ENCODE measurements around the gene FAH.
A peak's percentile ranks its signal among the peaks of the same experiment; 100 is the strongest.

The FAH gene

DNA sequence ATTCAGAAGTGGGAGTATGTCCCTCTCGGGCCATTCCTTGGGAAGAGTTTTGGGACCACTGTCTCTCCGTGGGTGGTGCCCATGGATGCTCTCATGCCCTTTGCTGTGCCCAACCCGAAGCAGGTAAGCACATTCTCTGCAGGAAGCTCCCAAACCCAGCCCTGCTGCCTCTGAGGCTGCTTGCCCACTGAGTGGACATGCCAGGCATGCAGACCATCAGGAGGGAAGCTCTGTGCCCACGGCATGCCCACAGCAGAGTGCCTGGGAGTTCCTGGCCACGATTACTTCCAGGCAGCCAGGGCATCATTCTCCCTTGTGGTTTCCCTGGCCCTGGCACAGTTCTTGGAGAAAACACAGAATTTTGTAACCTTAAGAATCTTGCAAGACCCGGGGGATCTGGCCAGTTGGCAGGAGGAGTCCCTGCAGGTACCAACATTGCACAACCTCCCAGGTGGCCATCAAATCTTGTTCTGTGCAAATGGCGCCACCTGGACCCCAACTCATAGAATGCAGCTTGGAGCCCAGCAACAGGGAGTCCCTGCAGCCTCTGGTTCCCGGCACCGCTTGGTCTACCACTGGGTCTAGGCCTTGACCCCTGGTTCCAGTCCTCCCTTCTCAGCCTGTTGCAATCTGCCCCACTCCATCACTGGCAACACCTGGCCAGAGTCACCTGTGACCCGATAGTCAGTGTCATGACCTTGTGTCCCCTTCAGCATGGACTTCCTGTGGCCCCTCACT, 20.4 kb downstream of the FAH start:
- DNase-seq (ENCODE audit: low read depth), result peak; percentile 80

DNA sequence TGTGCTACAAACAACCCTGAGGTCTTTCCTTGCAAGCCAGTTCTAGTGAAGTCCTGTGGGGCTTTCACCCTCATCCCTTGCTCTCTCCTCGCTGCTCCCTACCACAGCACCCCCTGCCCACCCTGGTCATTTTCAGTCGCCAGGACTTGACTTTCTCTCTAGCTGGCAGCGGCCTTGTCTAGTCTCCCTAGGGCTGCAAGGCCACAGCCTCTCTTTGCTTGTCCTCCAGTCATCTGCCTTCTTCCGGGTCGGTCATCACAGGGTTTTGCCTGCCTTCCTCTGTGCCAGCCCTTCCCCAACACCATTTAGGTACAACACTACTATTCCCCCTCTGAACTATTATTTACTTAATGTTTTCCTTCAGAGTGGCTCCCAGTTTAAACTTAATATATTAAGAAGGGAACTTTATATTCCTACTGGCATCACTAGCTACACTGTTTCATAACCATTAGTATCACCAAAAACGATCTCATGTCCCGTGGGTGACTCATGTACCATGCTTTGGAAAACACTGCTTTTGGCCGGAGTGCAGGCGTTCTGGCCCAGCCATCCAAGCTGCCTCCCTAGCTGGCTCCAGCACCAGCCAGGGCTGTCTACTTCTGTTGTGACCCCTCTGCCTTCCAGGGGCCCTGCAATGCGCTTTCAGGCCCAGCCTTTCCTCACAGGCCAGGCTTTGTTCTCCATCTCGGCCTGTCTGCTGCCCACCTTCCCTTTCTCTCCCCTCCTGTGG, 21.4 kb downstream of the FAH start:
- peak; percentile 90 for DNase-seq (ENCODE audit: low read depth)

DNA sequence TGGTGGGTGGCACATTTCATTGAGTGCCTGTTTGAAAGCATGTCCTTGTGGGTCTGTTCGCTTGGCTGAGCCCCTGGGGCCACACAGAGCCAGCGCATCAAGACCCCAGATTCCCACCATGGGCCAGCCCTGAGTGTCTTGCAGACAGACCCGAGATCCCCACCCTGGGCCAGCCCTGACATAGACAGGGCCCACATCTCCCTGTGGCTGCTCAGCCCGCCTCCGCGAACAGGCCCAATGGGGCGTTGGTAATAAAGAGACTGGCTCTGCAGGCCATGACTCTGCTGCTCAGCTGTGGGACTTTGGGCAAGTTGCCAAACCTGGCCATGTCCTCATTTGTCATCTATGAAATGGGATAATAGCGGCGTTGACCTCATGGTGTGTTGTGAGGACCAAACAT, 22.6 kb downstream of the FAH start:
- no peak for DNase-seq (ENCODE audit: low read depth)

DNA sequence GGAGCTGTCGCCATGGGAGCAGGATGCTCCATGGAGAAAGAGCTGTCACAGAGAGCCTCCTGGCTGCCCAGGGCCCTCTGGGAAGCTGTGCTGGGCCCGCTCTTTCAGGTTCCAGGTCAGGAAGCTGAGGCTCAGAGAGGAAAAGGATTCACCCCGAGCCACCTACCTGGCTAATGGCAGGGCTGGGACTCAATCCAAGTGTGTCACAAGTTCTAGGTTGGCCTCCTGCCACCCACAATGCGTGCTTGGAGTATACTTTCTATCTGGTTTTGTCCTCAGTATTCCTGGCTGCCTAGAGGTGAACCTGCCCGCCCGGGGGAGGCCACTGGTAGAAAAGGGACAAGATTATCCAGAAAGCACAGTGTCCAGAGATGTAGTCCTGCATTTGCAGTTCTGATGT, 23.6 kb downstream of the FAH start:
- no peak for DNase-seq (ENCODE audit: low read depth)

DNA sequence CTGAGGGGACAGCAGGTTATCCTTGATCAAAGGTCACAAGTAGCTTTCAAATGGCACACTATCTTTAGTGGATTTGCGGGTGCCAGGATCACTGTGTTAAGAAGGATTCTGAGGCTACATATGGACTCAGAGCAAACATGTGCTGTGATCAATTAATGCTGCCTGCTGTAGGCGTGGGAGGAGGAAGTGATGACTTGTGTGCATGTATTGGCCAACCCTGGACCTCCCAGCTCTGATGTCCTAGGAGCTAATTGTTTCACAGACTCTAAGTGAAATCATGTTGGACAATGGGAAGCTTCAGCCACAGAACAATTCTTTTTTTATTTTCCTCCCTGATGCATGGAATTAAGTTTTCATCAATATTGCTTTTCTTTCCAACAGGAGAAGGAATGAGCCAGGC, 24.4 kb downstream of the FAH start:
- DNase-seq (ENCODE audit: low read depth), result peak; percentile 47

DNA sequence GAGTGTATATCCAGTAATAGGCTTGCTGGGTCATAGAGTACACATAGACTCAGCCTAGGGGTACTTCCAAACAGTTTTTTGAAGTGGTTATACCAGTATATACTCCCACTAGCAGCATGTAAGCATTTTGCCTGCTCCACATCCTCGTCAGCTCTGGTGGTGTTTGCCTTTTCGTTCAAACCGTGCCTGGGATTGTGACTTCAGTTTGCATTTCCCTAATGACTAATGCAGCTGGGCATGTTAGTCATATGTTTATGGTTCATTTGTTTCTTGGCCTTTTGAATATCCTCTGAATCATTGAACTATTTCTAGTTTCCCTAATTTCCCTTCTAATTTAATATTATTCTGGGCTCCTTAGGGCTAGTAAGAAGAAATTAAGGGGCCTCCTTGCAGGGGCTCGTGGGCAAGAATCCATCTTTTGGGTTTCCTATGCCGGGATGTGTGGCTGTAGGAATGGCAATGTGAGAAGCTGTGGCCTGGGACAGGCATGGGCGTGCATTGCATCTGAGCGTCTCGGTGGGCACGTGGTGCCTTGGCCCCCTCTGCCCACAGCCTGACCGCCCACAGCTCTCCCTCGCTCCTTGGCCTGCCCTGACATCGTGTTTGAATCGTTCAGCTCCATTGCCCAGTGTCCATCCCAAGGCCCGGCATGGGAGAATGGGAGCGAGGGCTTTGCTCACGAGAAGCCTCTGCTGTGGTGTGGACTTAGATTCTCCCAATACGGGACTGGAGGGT, 26.4 kb downstream of the FAH start:
- DNase-seq (ENCODE audit: low read depth), result peak; percentile 83

DNA sequence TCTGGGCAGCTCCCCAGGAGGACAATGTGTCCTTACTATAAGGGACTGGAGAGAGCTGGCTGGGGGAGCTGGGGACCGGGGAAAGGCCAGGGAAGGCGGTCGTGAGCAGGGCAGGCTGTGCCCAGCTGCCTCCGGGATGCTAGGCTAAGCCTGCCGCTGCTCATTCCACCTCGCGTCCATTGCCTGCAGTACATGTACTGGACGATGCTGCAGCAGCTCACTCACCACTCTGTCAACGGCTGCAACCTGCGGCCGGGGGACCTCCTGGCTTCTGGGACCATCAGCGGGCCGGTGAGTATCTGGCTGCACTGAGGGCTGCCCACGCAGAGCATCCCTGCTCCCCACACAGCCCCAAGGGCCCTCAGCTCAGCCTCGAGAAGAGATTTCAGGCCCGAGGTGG, 27.1 kb downstream of the FAH start:
- DNase-seq (ENCODE audit: low read depth), result no peak

DNA sequence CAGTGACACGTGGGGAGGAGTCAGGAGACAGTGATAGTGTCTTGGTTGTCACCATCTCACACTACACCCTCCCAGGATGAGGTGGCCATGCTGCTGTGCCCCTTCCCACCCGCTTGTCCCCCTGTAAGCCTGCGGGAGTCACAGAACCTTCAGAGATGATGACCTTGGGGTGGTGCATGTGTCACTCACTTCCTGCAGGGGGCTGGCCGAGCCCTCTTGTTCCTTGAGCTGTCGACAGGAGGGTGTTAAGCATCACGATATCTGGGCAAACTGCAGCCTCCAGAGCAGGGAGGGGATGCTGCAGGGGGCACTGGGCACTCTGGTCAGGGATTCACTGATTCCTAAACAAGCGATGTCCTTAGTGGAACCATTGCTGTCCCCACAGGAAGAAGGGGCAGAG, 27.7 kb downstream of the FAH start:
- no peak for DNase-seq (ENCODE audit: low read depth)

DNA sequence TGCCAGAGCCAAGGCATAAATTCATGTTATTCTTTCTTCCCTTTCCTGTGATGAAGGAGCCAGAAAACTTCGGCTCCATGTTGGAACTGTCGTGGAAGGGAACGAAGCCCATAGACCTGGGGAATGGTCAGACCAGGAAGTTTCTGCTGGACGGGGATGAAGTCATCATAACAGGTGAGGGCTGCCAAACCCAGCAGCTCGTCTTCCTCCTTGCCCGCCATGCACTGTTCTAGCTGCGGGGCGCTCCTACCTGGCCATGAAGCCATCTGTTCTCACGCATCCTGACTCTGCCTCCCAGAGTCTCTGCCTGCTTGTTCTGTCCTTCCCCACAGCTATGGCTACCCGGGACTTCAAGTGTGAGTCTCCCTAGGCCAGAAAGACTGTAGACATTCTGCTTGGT, 28.2 kb downstream of the FAH start:
- no peak for DNase-seq (ENCODE audit: low read depth)

DNA sequence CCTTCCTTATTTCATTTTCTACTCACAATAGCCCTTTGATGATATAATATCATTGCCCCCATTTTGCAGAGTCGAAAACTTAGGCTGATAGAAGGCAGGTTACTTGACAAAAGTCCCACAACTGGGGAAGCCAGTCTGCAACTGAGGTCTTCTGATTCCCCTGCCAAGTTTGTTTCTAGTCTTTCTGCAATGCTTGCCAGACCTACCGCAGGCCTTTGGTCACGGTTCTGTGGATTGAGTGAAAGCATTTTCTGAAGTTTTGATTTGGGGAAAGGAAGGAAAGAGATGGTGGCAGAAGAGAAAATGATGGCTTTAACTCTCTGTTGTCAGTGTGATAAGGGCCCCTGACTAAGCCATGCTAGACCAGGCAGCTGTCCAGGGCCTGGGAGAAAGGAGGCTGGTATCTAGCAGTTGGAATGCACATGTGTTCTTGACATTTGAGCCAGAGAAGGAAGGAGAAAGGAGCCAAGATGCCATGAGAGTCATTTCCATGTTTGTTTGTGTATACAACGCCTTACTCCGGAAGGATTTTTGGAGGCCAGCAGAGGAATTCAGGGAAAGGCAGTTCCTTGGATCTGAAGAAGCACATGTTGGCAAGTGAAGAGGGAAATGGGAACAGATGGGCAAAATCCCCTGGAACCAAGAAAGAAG, 29.9 kb downstream of the FAH start:
- peak; percentile 87 for DNase-seq (ENCODE audit: low read depth)

DNA sequence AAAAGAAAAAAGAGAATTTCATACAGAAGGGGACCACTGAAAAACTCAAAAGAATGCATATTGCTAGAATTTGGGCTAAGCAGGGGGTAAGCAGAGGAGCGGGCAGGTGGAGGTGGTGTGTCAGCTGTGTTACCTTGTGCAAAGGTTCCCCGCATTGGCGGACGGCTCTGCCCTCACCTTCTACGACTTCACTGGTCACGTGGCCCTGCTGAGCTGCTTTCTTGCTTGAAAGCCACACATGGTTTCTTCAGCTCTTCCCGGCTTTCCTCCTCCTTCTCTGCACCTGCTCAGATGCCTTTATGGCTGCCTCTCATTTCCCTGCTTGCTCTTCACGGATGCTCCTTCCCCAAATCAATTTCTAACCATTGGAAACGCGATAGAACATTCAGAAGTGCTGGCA, 30.5 kb downstream of the FAH start:
- DNase-seq (ENCODE audit: low read depth), result no peak

DNA sequence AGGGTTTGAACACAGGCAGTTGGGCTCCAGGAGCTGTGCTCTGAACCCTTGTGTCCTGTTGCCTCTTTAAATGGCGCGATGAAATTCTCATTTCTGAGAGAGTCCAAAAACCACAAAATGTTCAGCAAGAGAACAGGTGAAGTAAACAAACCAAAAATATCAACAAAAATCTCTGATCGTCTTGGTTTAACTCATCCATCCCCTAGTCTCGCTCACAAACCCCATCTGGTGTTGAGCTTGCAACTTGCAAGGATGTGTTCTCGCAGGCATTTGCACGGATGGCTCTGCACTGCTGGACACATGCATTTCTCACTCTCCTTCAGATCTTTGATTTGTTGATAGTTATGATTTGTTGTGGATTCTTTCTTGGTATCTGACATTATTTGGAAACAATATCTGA, 31.1 kb downstream of the FAH start:
- DNase-seq (ENCODE audit: low read depth), result no peak

DNA sequence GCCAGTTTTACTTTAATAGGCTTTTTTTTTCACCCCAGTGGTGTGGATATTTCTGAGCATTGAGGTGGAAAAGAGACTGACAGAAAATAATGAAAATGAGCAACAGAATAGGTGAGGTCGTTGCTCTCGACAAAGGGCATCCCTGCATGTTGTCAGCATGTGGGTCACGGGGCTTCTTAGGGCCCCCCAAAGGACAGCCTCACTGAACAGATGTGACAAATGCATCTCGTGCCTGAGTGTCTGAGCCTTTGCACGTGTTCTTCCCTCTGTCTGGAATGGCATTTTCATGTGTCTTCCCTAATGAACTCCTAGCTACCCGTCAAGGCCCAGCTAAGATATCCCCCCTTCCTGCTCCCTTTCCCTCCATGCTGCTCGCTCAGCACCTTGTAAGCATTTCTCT, 31.8 kb downstream of the FAH start:
- no peak for DNase-seq (ENCODE audit: low read depth)

DNA sequence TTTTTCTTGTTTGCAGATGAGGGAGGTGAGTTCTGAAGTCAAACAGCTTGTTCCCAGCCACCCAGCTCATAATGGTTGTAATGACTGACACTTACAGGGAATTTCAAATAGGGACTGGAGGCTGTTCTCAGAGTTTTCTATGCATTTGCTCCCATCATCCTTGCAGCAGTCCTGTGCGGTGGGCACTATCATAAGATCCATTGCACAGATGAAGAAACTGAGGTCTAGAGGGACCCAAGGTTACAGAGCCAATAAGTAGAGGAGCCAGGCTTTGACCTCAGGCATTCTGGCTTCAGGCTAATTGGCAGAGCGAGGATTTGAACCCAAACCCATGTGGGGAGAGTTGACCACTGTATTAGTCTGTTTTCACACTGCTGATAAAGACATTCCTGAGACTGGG, 32.4 kb downstream of the FAH start:
- no peak for DNase-seq (ENCODE audit: low read depth)

DNA sequence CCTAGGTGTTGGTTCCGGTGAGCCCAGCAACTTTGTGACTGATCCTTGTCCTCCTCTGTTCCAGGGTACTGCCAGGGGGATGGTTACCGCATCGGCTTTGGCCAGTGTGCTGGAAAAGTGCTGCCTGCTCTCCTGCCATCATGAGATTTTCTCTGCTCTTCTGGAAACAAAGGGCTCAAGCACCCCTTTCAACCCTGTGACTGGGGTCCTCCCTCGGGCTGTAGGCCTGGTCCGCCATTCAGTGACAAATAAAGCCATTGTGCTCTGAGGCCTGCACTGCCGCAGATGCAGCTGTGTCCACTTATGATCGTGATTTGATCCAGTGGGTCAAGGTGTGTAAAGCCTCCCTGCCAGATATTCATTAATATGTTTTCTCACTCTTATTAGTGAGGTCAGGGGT, 33.3 kb downstream of the FAH start:
- DNase-seq (ENCODE audit: low read depth), result no peak

DNA sequence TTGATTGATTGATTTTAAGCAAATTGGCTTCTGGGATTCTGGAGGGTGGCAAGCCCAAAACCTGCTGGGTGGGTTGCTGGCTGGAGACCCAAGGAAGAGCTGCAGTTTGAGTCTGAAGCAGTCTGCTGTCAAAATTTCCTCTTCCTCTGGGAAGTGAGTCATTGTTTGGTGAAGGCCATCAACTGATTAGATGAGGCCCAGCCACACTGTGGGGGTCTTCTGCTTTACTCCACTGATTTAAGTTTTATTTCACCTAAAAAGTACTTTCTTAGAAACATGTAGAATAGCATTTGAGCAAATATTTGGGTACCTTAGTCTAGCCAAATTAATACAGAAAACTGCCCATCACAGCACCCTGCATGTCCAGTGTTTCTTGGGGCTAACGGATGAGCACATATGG, 33.8 kb downstream of the FAH start:
- no peak for DNase-seq (ENCODE audit: low read depth)

DNA sequence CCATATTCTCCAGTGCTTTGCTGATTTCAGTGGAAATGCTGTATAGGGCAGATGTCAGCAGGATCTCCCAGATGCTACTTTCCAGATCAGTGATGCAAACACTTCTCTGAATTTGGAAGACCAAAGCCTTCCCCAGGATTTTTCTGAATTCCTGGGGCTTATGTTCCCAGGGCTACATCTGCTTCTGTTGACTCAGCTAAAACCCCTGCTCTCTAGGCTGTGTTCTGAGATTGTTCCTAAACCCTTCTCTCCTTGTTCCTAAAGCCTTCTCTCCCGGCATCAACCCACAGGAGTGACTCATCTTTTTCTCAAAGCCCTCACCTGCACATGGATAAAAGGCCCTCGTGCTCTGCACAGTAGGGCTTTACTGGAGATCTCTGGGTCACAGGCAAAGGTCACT, 35.5 kb downstream of the FAH start:
- DNase-seq (ENCODE audit: low read depth), result no peak

DNA sequence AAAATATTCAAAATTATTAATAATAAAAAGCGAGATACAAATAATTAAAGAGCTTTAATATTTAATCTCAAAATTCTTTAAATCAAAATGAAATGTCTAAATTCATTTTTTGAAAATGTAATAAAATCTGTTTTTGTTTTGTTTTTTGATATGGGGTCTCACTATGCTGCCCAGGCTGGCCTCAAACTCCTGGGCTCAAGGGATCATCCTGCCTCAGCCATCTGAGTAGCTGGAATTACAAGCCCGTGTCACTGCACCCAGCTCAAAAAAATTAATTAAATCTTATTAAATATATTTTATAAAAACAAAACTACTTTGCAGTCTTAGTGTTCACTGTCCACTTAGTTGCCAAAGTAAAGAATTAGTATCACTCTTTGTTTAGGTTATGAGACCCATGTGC, 38.4 kb downstream of the FAH start:
- no peak for DNase-seq (ENCODE audit: low read depth)

DNA sequence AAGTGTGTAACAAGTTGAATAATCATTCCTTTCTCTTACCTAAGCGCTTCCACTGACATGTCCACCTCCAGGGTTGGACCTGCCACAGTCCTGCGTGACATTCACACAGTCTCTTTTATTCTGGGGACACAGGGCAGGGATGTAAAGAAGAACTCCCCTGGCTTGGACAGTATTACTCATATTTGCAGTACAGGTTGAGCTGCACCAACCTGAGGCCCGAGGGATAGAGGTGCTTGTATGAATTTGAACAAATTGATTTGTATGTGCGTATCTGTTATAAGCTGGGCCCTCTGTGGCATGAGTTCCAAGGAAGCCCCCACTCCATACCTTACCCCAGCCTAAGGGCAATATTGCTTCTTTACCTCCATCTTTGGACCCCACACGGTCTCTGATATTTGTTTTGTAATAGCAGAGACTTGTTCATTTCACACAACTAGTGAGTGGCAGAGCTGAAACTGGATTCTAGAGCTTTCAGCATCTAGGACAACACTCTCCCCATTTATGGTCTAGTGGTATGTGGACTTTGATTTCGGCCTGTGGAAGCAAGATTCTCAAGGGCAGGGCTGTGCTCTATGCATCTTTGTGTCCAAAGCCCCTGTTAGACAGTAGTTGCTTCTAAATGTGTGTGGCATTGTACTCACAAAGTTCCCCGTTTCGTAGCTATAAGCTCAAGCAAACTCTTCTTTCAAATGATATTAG, 39.2 kb downstream of the FAH start:
- no peak for DNase-seq (ENCODE audit: low read depth)

DNA sequence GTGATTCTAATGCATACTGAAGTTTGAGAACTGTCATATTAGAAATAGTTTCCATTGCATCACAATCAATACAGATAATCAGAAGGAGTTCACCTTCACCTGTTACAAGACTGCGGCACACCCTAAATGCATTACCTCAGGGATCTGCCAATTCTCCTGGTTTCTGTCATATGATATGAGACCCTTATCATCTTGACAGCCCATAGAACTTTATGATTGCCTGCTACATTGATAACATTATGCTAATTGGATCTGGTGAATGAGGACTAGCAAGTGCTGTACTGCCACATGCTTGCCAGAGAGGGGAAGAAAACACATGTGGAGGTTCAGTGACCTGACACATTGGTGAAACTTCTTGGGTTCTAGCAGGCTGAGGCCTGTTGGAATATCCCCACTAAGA, 41.4 kb downstream of the FAH start:
- DNase-seq (ENCODE audit: low read depth), result no peak

DNA sequence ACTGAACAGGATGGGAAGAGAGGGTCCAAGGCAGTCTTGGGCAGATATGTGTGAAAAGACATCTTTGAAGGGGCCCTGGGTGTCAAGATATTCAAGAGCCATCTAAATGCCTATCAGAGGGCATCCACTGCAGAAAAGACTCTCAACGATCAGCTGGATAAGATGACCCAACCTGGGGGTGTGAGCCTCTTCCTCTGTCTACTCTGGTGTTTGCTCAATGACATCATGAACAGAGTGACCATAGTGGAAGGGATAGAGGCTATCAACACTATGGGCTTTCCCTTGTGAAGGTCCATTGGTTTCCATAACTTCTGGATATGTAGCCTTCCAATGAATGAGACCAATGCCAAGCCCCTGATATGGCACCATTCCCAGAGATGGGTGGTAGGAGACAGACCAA, 42.1 kb downstream of the FAH start:
- no peak for DNase-seq (ENCODE audit: low read depth)

DNA sequence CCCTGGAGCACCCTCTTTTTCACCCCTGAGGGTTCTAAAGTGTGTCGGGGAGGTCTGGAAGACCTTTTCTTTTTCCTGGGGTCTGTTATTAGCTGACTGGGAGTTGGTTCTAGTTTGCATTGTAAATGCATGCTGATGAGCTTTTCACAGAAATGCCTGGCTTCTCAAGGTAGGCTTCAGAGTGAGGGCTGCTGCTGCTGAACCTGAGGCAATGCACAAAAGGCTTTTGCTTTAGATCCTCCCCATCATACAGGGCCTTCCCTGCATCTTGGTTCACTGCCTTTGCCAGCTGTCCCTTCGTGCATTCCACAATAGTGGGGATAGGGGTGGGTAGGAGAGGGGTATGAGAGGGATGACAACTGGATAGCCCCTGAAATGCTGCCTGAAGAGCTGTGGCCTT, 46.6 kb downstream of the FAH start:
- no peak for DNase-seq (ENCODE audit: low read depth)

Data from fibroblast of gingiva (primary cell).